Tibial nerve (tissue), 4 donors: ENCODE data around the gene NINL. TPM values are rescaled to one million over a fixed set of nuclear protein-coding genes. Genes with fewer than 3 reads are reported as not detected.

Source experiments
- DNase-seq, 2 donors: peaks; one replicate each; pipeline ENCODE4 v3.0.0-alpha.2; 2019; ENCODE audit warnings: low spot score in 2 of 2
- H3K27ac ChIP-seq, 4 donors: fragments of 200-600 bp; sonication (generic) in 3 of 4; one replicate each; pipeline ENCODE4 v1.5.1; 2017 to 2019; ENCODE audit warnings: mild to moderate bottlenecking in 1 of 4
- H3K27me3 ChIP-seq, 2 donors: fragments of 200-600 bp; sonication (generic) in 1 of 2; one replicate each; pipeline versions ENCODE4 v1.5.1 to v1.6.0; 2017 to 2019
- H3K36me3 ChIP-seq, 3 donors: fragments of 200-600 bp; sonication (generic); one replicate each; pipeline ENCODE4 v1.5.1; 2018 to 2019
- H3K4me1 ChIP-seq, 4 donors: fragments of 200-600 bp; sonication (generic) in 3 of 4; one replicate each; pipeline ENCODE4 v1.5.1; 2017 to 2019
- H3K4me3 ChIP-seq, 4 donors: fragments of 200-600 bp; sonication (generic) in 3 of 4; one replicate each; pipeline ENCODE4 v1.5.1; 2017 to 2019; ENCODE audit warnings: mild to moderate bottlenecking in 1 of 4, moderate library complexity in 1 of 4
- H3K9me3 ChIP-seq, 4 donors: fragments of 200-600 bp; sonication (generic) in 3 of 4; one replicate each; pipeline ENCODE4 v1.5.1; 2017 to 2019
- CTCF ChIP-seq, 5 experiments: fragments of 200-600 bp in 3 of 5; fragments of 450-650 bp in 2 of 5; sonication (generic) in 3 of 5; IDR thresholded peaks; one replicate each; pipeline ENCODE4 v1.5.1; 2016 to 2019; ENCODE audit warnings: antibody characterized with exemption in 5 of 5, mild to moderate bottlenecking in 3 of 5, moderate library complexity in 2 of 5
- EP300 ChIP-seq, 2 donors: sonication (generic); formaldehyde crosslinking; IDR thresholded peaks; one replicate each; pipeline ENCODE4 v1.6.1; 2017; ENCODE audit warnings: antibody characterized with exemption in 2 of 2, mild to moderate bottlenecking in 1 of 2
- POLR2A ChIP-seq, 2 donors: fragments of 450-650 bp; IDR thresholded peaks; one replicate each; pipeline ENCODE4 v1.6.1; 2017; ENCODE audit warnings: antibody characterized with exemption in 2 of 2, mild to moderate bottlenecking in 2 of 2, moderate library complexity in 2 of 2
- WGBS, 2 donors: methylation state at CpG; one replicate each; pipeline ENCODE4 v1.1.5; 2018; 5-methylcytosine and 5-hydroxymethylcytosine counted together
- total RNA-seq, 4 donors: library from RNA; depleted of rRNA; stranded (reverse); fragments of >200 nt; gene quantifications; one replicate each; pipeline ENCODE4 v1.1.0, GENCODE V29; 2016

Gene NINL
- total RNA-seq, 4 donors from 2014 or later: 8.0 to 14.1 (median 10.5) TPM

- H3K27me3 ChIP-seq: no peaks in the 10 kb centered on the region
- DNase-seq: no peak
- no peaks in the 10 kb centered on the region for H3K9me3 ChIP-seq
- peaks cover 0 to 68% (median 0%) of the 10 kb centered on the region in 3 donors for H3K36me3 ChIP-seq
- no peaks in the 10 kb centered on the region for H3K4me1 ChIP-seq
- H3K27ac ChIP-seq: no peak overlapping the region
- H3K4me3 ChIP-seq: no peak overlapping the region
- TF ChIP-seq CTCF (IDR thresholded peaks at IDR 0.05): no peak
- no peak for TF ChIP-seq POLR2A (IDR thresholded peaks at IDR 0.05)
- TF ChIP-seq EP300 (IDR thresholded peaks at IDR 0.05): no peak
- 94 to 95% methylated on average over 9 to 10 of the region's 10 CpGs for WGBS, 2 donors
Measured at GRCh38 chr20:25493748-25494505, 91.4 kb downstream of the NINL start.

- Histone ChIP-seq H3K4me3 (no peak overlapping the region), H3K4me1 (no peaks in the 10 kb centered on the region), H3K27me3 (no peaks in the 10 kb centered on the region), H3K9me3 (no peaks in the 10 kb centered on the region), H3K27ac (no peak overlapping the region), H3K36me3 (peaks cover 0 to 71% (median 0%) of the 10 kb centered on the region in 3 donors)
- WGBS, 2 donors: 82 to 89% methylated on average over 10 of the region's 10 CpGs
- TF ChIP-seq CTCF (IDR thresholded peaks at IDR 0.05) (no peak), POLR2A (IDR thresholded peaks at IDR 0.05) (no peak), EP300 (IDR thresholded peaks at IDR 0.05) (no peak)
- DNase-seq: no peak
Measured at GRCh38 chr20:25493137-25493536, 92.2 kb downstream of the NINL start.

- Histone ChIP-seq H3K27ac (no peak overlapping the region), H3K27me3 (no peaks in the 10 kb centered on the region), H3K4me1 (no peaks in the 10 kb centered on the region), H3K36me3 (peaks cover 0 to 62% (median 0%) of the 10 kb centered on the region in 3 donors), H3K4me3 (no peak overlapping the region), H3K9me3 (no peaks in the 10 kb centered on the region)
- no peak for DNase-seq
- WGBS, 2 donors: 80 to 86% methylated on average over 12 of the region's 12 CpGs
- TF ChIP-seq POLR2A (IDR thresholded peaks at IDR 0.05) (no peak), CTCF (IDR thresholded peaks at IDR 0.05) (no peak), EP300 (IDR thresholded peaks at IDR 0.05) (no peak)
Measured at GRCh38 chr20:25491446-25492038, 93.8 kb downstream of the NINL start.

GRCh38 chr20:25490656-25491445 is 94.5 kb downstream of the NINL start:
- no peak for DNase-seq
- 87 to 93% methylated on average over 12 to 14 of the region's 15 CpGs for WGBS, 2 donors
- no peak overlapping the region for H3K27ac ChIP-seq
- H3K27me3 ChIP-seq: no peaks in the 10 kb centered on the region
- peaks cover 0 to 55% (median 0%) of the 10 kb centered on the region in 3 donors for H3K36me3 ChIP-seq
- H3K9me3 ChIP-seq: no peaks in the 10 kb centered on the region
- no peak overlapping the region for H3K4me3 ChIP-seq
- H3K4me1 ChIP-seq: no peaks in the 10 kb centered on the region
- TF ChIP-seq EP300 (IDR thresholded peaks at IDR 0.05) (no peak), CTCF (IDR thresholded peaks at IDR 0.05) (no peak), POLR2A (IDR thresholded peaks at IDR 0.05) (no peak)
